Chondrocyte (in vitro differentiated cells): ENCODE data around the gene LRP2. TPM values are rescaled to one million over a fixed set of nuclear protein-coding genes. Genes with fewer than 3 reads are reported as not detected.

Source experiments
- DNase-seq: peaks from one replicate; pipeline ENCODE4 v3.0.0; 2021; ENCODE audit warnings: mixed read lengths, low spot score
- H3K27ac Mint-ChIP-seq: one replicate; pipeline ENCODE4 v1.8.0; 2021; ENCODE audit warnings: mild to moderate bottlenecking, moderate library complexity, mixed read lengths; ENCODE audit not compliant: unreplicated experiment
- H3K27me3 Mint-ChIP-seq: 2 replicates; pipeline ENCODE4 v1.8.0; 2021; ENCODE audit warnings: low read depth, mixed read lengths
- H3K36me3 Mint-ChIP-seq: 2 replicates; pipeline ENCODE4 v1.8.0; 2021; ENCODE audit warnings: low read depth, mixed read lengths
- H3K4me1 Mint-ChIP-seq: 2 replicates; pipeline ENCODE4 v1.8.0; 2021; ENCODE audit warnings: low read depth, mild to moderate bottlenecking, mixed read lengths
- H3K4me3 Mint-ChIP-seq: one replicate; pipeline ENCODE4 v1.8.0; 2021; ENCODE audit warnings: mild to moderate bottlenecking, moderate library complexity, mixed read lengths; ENCODE audit not compliant: unreplicated experiment
- H3K9me3 Mint-ChIP-seq: 2 replicates; pipeline ENCODE4 v1.8.0; 2021; ENCODE audit warnings: low read depth, mixed read lengths
- total RNA-seq: library from RNA; stranded (reverse); gene quantifications from 3 replicates; pipeline ENCODE4 v1.2.1, GENCODE V29; 2021
- TF ChIP-seq, protein P1 (sequence below): fragments of 200-600 bp; sonication (generic); IDR thresholded peaks from 2 replicates; pipeline ENCODE4 v1.5.0; 2021; ENCODE audit warnings: antibody characterized with exemption, mild to moderate bottlenecking, moderate library complexity

Gene LRP2
- total RNA-seq, 1 donor from 2014 or later = not detected

DNA sequence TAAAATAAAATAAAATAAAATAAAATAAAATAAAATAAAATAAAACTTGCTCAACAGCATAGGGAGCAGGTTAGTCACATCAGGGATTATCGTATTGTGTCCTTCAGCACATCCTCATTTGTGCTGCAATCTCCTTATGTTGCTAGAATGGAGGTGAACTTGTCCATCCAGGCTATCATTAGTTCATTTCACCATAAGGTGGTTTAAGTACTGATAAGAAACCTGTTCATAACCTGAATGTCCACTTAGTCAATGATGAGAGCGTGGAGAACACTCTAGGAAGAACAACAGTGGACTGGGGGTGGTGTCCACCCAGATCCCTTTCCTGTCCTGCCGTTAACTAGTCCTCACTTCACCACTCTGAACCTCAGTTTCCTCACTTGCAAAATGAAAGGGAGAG is 271.1 kb downstream of the LRP2 start:
- peaks cover 30% of the 10 kb centered on the region for H3K4me1 Mint-ChIP-seq
- DNase-seq = no peak
- no peak overlapping the region for H3K4me3 Mint-ChIP-seq
- no peak overlapping the region for H3K27ac Mint-ChIP-seq
- peaks cover 2% of the 10 kb centered on the region for H3K9me3 Mint-ChIP-seq
- TF ChIP-seq, protein P1, sequence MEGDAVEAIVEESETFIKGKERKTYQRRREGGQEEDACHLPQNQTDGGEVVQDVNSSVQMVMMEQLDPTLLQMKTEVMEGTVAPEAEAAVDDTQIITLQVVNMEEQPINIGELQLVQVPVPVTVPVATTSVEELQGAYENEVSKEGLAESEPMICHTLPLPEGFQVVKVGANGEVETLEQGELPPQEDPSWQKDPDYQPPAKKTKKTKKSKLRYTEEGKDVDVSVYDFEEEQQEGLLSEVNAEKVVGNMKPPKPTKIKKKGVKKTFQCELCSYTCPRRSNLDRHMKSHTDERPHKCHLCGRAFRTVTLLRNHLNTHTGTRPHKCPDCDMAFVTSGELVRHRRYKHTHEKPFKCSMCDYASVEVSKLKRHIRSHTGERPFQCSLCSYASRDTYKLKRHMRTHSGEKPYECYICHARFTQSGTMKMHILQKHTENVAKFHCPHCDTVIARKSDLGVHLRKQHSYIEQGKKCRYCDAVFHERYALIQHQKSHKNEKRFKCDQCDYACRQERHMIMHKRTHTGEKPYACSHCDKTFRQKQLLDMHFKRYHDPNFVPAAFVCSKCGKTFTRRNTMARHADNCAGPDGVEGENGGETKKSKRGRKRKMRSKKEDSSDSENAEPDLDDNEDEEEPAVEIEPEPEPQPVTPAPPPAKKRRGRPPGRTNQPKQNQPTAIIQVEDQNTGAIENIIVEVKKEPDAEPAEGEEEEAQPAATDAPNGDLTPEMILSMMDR = no peak
- peaks cover 13% of the 10 kb centered on the region for H3K27me3 Mint-ChIP-seq
- H3K36me3 Mint-ChIP-seq = peaks cover 2% of the 10 kb centered on the region

DNA sequence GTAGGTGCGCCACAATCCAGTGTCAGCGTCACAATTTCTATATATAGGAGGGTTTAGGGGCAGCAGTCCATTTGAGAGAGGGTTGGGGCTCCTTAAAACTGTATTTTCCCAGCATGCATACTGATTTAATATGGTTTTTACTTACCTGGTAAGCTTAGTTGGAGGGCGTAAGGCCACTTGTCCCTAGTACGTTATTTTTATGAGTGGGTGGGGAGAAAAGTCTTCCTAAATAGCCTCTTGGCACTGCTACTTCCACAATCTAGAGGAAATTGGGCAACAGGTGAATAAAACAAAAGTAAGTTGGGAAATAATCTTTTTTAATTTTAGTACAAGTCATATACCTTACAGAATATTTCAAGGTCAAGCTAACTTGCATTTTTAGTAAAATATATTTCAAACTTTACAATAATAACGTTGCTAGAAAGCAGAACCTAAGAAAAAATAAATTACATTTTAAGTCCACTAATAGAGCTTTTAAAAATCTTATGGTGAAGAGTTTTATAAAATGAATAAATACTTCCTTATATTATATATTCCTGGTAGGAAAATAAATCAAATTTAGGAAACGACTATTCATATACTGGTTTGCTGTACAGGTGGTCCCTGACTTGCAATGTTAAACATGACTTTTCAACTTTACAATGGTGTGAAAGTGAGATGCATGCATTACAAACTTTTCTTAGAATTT is 272.1 kb downstream of the LRP2 start:
- peaks cover 4% of the 10 kb centered on the region for H3K36me3 Mint-ChIP-seq
- TF ChIP-seq, protein P1 = no peak
- peaks cover 21% of the 10 kb centered on the region for H3K27me3 Mint-ChIP-seq
- H3K4me3 Mint-ChIP-seq = no peak overlapping the region
- peaks cover 21% of the 10 kb centered on the region for H3K4me1 Mint-ChIP-seq
- no peak for DNase-seq
- peaks cover 8% of the 10 kb centered on the region for H3K9me3 Mint-ChIP-seq
- H3K27ac Mint-ChIP-seq = no peak overlapping the region

DNA sequence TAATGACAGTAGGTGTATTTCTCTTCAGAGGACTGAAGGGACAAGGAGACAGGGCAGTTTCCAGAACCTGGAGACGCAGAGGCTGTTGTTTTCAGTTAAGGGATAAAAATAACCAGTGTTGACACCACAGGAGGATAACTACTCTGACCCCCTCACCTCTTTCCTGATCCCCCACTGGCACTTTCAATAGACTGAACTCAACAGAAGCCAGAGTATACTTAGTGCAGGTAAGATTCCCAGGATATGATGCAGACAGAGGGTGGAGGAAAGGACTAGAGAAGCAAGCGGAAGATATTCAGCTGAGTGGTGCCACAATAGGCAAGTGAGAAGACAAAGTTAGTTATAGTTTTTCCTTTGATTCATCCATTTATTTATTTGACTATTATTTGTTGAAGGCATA is 273.2 kb downstream of the LRP2 start:
- H3K9me3 Mint-ChIP-seq = peaks cover 16% of the 10 kb centered on the region
- no peak overlapping the region for H3K4me3 Mint-ChIP-seq
- TF ChIP-seq, protein P1 = no peak
- H3K4me1 Mint-ChIP-seq = peaks cover 12% of the 10 kb centered on the region
- DNase-seq = no peak
- H3K36me3 Mint-ChIP-seq = peaks cover 4% of the 10 kb centered on the region
- H3K27me3 Mint-ChIP-seq = peaks cover 23% of the 10 kb centered on the region
- H3K27ac Mint-ChIP-seq = no peak overlapping the region

DNA sequence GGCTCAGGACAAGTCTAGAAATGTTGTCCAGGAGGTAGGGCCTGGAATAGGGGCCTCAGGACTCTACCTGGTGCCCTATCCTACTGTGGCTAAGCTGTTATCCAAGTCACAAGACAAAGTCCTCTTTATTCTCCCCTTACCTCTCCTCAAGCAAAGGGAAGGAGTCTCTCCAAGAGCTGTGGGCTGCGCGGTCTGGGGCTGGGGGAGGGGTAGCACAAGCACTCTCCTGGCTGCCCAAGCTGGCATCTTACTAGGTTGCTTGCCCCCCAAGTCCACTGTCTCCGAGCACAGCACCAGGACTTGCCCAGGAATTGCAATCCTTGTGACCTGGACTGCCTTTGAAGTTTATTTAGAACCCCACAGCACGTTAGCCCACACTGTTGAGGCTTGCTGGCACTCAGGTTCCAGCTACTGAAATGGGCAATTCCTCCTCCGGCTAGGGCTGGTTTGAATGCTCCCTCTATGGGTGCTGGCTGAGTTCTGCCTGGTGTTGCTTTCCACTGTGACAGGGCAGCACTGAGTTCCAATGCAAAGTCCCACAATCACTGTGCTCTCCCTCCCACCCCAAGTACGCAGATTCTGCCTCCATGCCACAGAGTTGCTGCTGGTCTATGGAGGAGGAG is 274.5 kb downstream of the LRP2 start:
- DNase-seq = no peak
- Mint-ChIP-seq H3K4me3 (no peak overlapping the region), H3K27ac (no peak overlapping the region), H3K36me3 (peaks cover 4% of the 10 kb centered on the region), H3K27me3 (peaks cover 23% of the 10 kb centered on the region), H3K9me3 (peaks cover 18% of the 10 kb centered on the region), H3K4me1 (no peaks in the 10 kb centered on the region)
- TF ChIP-seq, protein P1 = no peak

DNA sequence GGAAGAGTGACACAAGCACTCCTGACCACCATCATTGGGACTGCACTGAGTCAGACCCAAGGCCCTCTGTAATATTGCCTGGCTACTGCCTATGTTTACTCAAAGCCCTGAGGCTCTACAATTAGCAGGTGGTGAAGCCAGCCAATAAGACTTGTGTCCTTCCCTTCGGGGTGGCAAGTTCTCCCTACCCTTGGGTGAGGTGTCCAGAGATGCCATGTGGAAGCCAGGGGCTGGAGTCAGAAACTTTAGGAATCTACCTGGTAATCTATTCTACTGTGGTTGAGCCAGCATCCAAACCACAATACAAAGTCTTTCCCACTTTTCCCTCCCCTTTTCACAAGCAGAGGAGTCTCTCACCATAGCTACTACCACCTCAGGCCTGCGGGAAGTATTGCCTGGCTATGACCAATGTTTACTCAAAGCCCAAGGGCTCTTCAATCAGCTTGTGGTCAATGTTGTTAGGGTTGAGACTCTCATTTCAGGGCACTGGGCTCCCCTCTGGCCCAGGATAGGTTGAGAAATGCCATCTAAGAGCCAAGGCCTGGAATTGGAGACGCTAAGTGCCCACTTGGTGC is 275.4 kb downstream of the LRP2 start:
- H3K9me3 Mint-ChIP-seq = peaks cover 18% of the 10 kb centered on the region

More for the DNA sequence above, 275.4 kb downstream of the LRP2 start:
- no peak for DNase-seq
- Mint-ChIP-seq H3K36me3 (peaks cover 4% of the 10 kb centered on the region), H3K4me1 (no peaks in the 10 kb centered on the region), H3K27ac (no peak overlapping the region), H3K27me3 (peaks cover 23% of the 10 kb centered on the region), H3K4me3 (no peak overlapping the region)
- TF ChIP-seq, protein P1 = no peak
